Osteocyte (in vitro differentiated cells): ENCODE data around the gene WDR88. TPM values are rescaled to one million over a fixed set of nuclear protein-coding genes. Genes with fewer than 3 reads are reported as not detected.

Experiments used
- DNase-seq: peaks from one replicate; pipeline ENCODE4 v3.0.0; 2021; ENCODE audit warnings: mixed read lengths; ENCODE audit not compliant: unreplicated experiment; ENCODE audit errors: extremely low spot score
- H3K27ac Mint-ChIP-seq: one replicate; pipeline ENCODE4 v1.8.0; 2021; ENCODE audit warnings: mild to moderate bottlenecking, mixed read lengths; ENCODE audit not compliant: unreplicated experiment
- H3K27me3 Mint-ChIP-seq: one replicate; pipeline ENCODE4 v1.8.0; 2021; ENCODE audit warnings: mixed read lengths; ENCODE audit not compliant: unreplicated experiment
- H3K36me3 Mint-ChIP-seq: one replicate; pipeline ENCODE4 v1.8.0; 2021; ENCODE audit warnings: mixed read lengths; ENCODE audit not compliant: unreplicated experiment
- H3K4me1 Mint-ChIP-seq: one replicate; pipeline ENCODE4 v1.8.0; 2021; ENCODE audit warnings: mixed read lengths; ENCODE audit not compliant: unreplicated experiment
- H3K4me3 Mint-ChIP-seq: one replicate; pipeline ENCODE4 v1.8.0; 2021; ENCODE audit warnings: mild to moderate bottlenecking, moderate library complexity, mixed read lengths; ENCODE audit not compliant: unreplicated experiment
- H3K9me3 Mint-ChIP-seq: one replicate; pipeline ENCODE4 v1.8.0; 2021; ENCODE audit warnings: mixed read lengths; ENCODE audit not compliant: unreplicated experiment
- long read RNA-seq: library from polyadenylated mRNA; unstranded; transcript quantifications from one replicate; pipeline ENCODE4 v2.0.0, GENCODE V29; 2021
- total RNA-seq: library from RNA; stranded (reverse); gene quantifications from 2 replicates; pipeline ENCODE4 v1.2.1, GENCODE V29; 2021
- TF ChIP-seq, protein P1 (sequence below): fragments of 200-600 bp; sonication (generic); IDR thresholded peaks from 2 replicates; pipeline ENCODE4 v1.5.0; 2021; ENCODE audit warnings: antibody characterized with exemption, mild to moderate bottlenecking, moderate library complexity

The WDR88 gene, protein sequence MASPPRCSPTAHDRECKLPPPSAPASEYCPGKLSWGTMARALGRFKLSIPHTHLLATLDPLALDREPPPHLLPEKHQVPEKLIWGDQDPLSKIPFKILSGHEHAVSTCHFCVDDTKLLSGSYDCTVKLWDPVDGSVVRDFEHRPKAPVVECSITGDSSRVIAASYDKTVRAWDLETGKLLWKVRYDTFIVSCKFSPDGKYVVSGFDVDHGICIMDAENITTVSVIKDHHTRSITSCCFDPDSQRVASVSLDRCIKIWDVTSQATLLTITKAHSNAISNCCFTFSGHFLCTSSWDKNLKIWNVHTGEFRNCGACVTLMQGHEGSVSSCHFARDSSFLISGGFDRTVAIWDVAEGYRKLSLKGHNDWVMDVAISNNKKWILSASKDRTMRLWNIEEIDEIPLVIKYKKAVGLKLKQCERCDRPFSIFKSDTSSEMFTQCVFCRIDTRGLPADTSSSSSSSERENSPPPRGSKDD
- total RNA-seq, result not detected in 2 replicates
- long read RNA-seq, partial matches to known transcripts, result 0 of 1 reads
- long read RNA-seq, other reads (novel, unspliced or antisense), result 1 of 1 reads

DNA sequence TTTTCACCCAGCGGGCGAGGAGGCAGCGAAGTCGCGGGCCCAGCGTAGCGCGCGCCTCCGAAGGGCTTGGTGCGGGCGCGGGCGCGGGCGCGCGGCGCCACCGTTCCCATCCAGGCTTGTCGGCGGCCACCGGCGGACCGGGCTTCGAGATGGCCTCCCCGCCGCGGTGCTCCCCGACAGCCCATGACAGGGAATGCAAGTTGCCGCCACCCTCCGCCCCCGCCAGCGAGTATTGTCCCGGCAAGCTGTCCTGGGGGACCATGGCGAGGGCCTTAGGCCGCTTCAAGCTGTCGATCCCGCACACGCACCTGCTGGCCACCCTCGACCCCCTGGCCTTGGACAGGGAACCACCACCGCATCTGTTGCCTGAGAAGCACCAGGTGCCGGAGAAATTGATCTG is at the start of gene WDR88:
TSS of gene WDR88 (plus strand) at position 94 of the 400 bp plus-strand sequence. CDS start at position 150, 56 bp downstream.
- Mint-ChIP-seq H3K9me3 (no peaks in the 10 kb centered on the region), H3K27ac (no peak within 1 kb of the TSS), H3K27me3 (no peaks in the 10 kb centered on the region), H3K4me1 (no peaks in the 10 kb centered on the region), H3K4me3 (no peak within 1 kb of the TSS), H3K36me3 (peaks cover 17% of the 10 kb centered on the region)
- TF ChIP-seq, protein P1, sequence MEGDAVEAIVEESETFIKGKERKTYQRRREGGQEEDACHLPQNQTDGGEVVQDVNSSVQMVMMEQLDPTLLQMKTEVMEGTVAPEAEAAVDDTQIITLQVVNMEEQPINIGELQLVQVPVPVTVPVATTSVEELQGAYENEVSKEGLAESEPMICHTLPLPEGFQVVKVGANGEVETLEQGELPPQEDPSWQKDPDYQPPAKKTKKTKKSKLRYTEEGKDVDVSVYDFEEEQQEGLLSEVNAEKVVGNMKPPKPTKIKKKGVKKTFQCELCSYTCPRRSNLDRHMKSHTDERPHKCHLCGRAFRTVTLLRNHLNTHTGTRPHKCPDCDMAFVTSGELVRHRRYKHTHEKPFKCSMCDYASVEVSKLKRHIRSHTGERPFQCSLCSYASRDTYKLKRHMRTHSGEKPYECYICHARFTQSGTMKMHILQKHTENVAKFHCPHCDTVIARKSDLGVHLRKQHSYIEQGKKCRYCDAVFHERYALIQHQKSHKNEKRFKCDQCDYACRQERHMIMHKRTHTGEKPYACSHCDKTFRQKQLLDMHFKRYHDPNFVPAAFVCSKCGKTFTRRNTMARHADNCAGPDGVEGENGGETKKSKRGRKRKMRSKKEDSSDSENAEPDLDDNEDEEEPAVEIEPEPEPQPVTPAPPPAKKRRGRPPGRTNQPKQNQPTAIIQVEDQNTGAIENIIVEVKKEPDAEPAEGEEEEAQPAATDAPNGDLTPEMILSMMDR, result no peak
- DNase-seq, result no peak

DNA sequence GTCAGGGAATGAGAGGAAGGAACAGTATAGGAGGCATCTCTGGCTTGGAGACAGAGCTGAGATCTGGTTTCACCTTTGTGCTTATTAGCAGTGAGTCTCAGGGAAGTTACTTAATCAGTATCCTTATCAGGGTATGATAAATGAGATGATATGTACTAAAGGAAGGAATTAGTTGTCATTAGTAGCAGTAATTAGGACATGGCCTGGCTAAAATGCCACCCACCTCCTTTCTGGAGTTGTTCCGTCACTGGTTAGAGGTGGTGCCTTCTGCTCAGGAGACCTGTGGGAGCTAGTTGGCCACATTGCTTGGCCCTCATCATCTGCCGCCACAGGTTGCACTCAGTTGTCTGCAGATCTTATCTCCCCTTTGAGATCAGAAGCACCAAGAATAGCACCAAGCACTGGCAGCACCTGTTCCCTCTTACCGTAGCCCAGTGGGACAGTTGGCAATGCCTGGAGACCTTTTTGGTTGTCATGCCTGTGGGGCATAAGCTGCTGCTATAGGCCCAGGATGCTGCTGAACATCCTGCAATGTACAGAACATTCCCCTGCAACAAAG is 46.3 kb upstream of the WDR88 start:
- H3K4me3 Mint-ChIP-seq, result no peak overlapping the region
- H3K36me3 Mint-ChIP-seq, result peaks cover 12% of the 10 kb centered on the region
- H3K9me3 Mint-ChIP-seq, result no peaks in the 10 kb centered on the region

DNA sequence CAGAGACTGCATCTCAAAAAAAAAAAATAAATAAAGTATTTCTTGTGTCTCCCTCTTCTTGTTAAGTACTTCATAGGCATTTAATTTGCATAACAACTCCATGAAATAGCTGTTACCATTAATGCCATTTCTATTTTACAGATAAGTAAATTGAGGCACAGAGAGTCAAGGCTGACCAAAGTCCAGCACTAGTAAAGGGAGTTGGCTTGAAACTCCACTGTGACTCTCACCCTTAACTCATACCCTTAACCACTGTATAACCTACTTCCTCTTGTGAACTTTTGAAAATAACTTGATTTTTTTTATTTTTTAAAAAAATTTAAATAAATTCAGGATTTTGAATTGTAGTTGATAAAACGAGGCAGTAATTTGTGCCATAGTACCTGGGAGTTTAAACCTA is 45.0 kb upstream of the WDR88 start:
- Mint-ChIP-seq H3K27me3 (no peaks in the 10 kb centered on the region), H3K4me3 (no peak overlapping the region), H3K36me3 (peaks cover 15% of the 10 kb centered on the region), H3K27ac (no peak overlapping the region), H3K4me1 (peaks cover 5% of the 10 kb centered on the region), H3K9me3 (no peaks in the 10 kb centered on the region)
- DNase-seq, result no peak
- TF ChIP-seq, protein P1, result no peak

More for the DNA sequence above, 46.3 kb upstream of the WDR88 start:
- H3K4me1 Mint-ChIP-seq, result peaks cover 18% of the 10 kb centered on the region
- H3K27me3 Mint-ChIP-seq, result no peaks in the 10 kb centered on the region
- TF ChIP-seq, protein P1, result no peak
- DNase-seq, result no peak
- H3K27ac Mint-ChIP-seq, result no peak overlapping the region

DNA sequence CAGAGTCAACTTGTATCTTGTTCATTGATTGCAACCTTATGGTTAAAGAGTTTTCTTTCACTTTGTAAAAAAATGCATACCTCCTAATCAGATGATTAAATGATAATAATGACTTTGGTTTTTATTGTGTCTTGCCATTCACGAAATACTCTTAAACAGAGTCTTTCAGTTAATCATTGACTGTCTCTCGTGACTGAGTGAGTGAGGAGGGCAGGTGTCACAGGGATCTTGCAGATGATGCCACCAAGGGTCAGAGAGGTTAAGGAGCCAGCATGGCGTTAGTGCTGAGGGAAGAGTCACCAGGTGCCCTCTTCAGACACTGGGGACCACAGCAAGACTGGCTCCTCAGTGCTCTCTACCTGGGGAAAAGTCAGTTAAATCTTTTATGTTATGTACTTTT is 42.9 kb upstream of the WDR88 start:
- TF ChIP-seq, protein P1, result no peak
- no peak for DNase-seq
- Mint-ChIP-seq H3K27ac (no peak overlapping the region), H3K36me3 (peaks cover 17% of the 10 kb centered on the region), H3K27me3 (no peaks in the 10 kb centered on the region), H3K4me1 (peaks cover 1% of the 10 kb centered on the region), H3K4me3 (no peak overlapping the region), H3K9me3 (no peaks in the 10 kb centered on the region)

DNA sequence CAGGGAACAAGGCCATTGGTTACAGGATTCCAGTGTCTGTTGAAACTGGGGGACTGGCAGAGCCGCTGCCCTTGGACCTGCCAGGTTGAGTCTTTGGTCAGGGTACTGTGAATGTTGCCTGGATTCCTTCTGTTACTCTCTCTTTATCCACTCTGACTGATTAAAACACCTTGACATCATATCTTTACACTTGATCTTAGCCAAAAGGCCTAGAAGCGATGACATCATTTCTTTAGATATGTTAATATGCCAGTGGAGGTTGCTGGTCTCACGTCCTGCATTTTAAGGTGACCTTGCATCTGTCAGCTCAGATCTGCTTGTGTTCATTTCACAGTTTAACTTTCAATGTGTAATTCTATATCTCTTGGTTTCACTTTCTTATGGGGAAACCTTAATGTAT is 41.7 kb upstream of the WDR88 start:
- H3K36me3 Mint-ChIP-seq, result peaks cover 20% of the 10 kb centered on the region
- DNase-seq, result no peak
- no peak overlapping the region for H3K4me3 Mint-ChIP-seq
- no peaks in the 10 kb centered on the region for H3K27me3 Mint-ChIP-seq
- no peaks in the 10 kb centered on the region for H3K4me1 Mint-ChIP-seq
- TF ChIP-seq, protein P1, result no peak
- no peaks in the 10 kb centered on the region for H3K9me3 Mint-ChIP-seq
- no peak overlapping the region for H3K27ac Mint-ChIP-seq
